KMS-11 (cell line): ENCODE results near the gene PPFIA1.

Experiments used
- H2AFZ ChIP-seq: fragments of 200-600 bp; sonication (generic); 2 replicates; pipeline ENCODE4 v1.6.1; 2016; ENCODE audit warnings: antibody characterized with exemption, mixed run types, low read depth
- H3K27ac ChIP-seq: fragments of 200-600 bp; sonication (generic); 2 replicates; pipeline ENCODE4 v1.6.1; 2016; ENCODE audit warnings: mild to moderate bottlenecking, mixed run types
- H3K27me3 ChIP-seq: fragments of 200-600 bp; sonication (generic); 2 replicates; pipeline ENCODE4 v1.6.1; 2017; ENCODE audit warnings: mild to moderate bottlenecking, low read depth, mixed run types, moderate library complexity; ENCODE audit not compliant: insufficient read depth
- H3K36me3 ChIP-seq: fragments of 200-600 bp; sonication (generic); 2 replicates; pipeline ENCODE4 v1.6.1; 2017; ENCODE audit warnings: mild to moderate bottlenecking, mixed run types; ENCODE audit not compliant: insufficient read depth
- H3K4me1 ChIP-seq: fragments of 200-600 bp; sonication (generic); 2 replicates; pipeline ENCODE4 v1.6.1; 2016; ENCODE audit warnings: mild to moderate bottlenecking, low read depth, mixed run types; ENCODE audit not compliant: poor library complexity, severe bottlenecking
- H3K4me2 ChIP-seq: fragments of 200-600 bp; sonication (generic); 2 replicates; pipeline ENCODE4 v1.7.0; 2016; ENCODE audit warnings: mild to moderate bottlenecking, mixed run types
- H3K4me3 ChIP-seq: fragments of 200-600 bp; sonication (generic); IDR thresholded peaks from 2 replicates; pipeline ENCODE4 v1.6.1; 2017; ENCODE audit warnings: low read depth, low read length, mixed read lengths; ENCODE audit not compliant: insufficient read depth
- H3K79me2 ChIP-seq: fragments of 200-600 bp; sonication (generic); 2 replicates; pipeline ENCODE4 v1.6.1; 2016; ENCODE audit warnings: low read depth, mixed run types; ENCODE audit not compliant: insufficient read depth
- H3K9ac ChIP-seq: fragments of 200-600 bp; sonication (generic); 2 replicates; pipeline ENCODE4 v1.6.1; 2016; ENCODE audit warnings: mild to moderate bottlenecking, mixed run types
- H4K20me1 ChIP-seq: fragments of 200-600 bp; sonication (generic); 2 replicates; pipeline ENCODE4 v1.6.1; 2016; ENCODE audit warnings: mild to moderate bottlenecking, mixed run types; ENCODE audit not compliant: insufficient read depth
- CTCF ChIP-seq: fragments of 200-600 bp; sonication (generic); conservative IDR thresholded peaks from 2 replicates; pipeline ENCODE4 v1.6.1; 2017; ENCODE audit warnings: low read depth, mild to moderate bottlenecking, antibody characterized with exemption, low read length, moderate library complexity, mixed read lengths

The PPFIA1 gene

GRCh38 chr11:70353900-70354568, 83.5 kb downstream of the PPFIA1 start:
- no peaks in the 10 kb centered on the region for H3K79me2 ChIP-seq

GRCh38 chr11:70354629-70355028, 84.1 kb downstream of the PPFIA1 start:
- TF ChIP-seq CTCF: no peak
- 0 out of 2 replicates have a peak, but pooled peaks cover 4% of the 10 kb centered on the region for H3K36me3 ChIP-seq

More at GRCh38 chr11:70353900-70354568, 83.5 kb downstream of the PPFIA1 start:
- no peak overlapping the region for H3K4me2 ChIP-seq
- no peaks in the 10 kb centered on the region for H3K27me3 ChIP-seq
- no peak overlapping the region for H2AFZ ChIP-seq
- no peaks in the 10 kb centered on the region for H3K4me1 ChIP-seq
- 0 out of 2 replicates have a peak, but pooled peaks cover 4% of the 10 kb centered on the region for H3K36me3 ChIP-seq
- no peak for TF ChIP-seq CTCF
- no peak overlapping the region for H3K9ac ChIP-seq
- H3K4me3 ChIP-seq: no peak overlapping the region
- H4K20me1 ChIP-seq: no peaks in the 10 kb centered on the region
- H3K27ac ChIP-seq: no peak overlapping the region

GRCh38 chr11:70358753-70359152, 88.3 kb downstream of the PPFIA1 start:
- no peak overlapping the region for H3K9ac ChIP-seq
- no peak overlapping the region for H3K27ac ChIP-seq
- H3K4me2 ChIP-seq: no peak overlapping the region
- no peaks in the 10 kb centered on the region for H3K4me1 ChIP-seq
- H3K36me3 ChIP-seq: 0 out of 2 replicates have a peak, but pooled peaks cover 4% of the 10 kb centered on the region
- no peaks in the 10 kb centered on the region for H3K27me3 ChIP-seq
- no peak overlapping the region for H2AFZ ChIP-seq
- no peaks in the 10 kb centered on the region for H4K20me1 ChIP-seq
- no peak for TF ChIP-seq CTCF
- no peak overlapping the region for H3K4me3 ChIP-seq
- no peaks in the 10 kb centered on the region for H3K79me2 ChIP-seq

More at GRCh38 chr11:70354629-70355028, 84.1 kb downstream of the PPFIA1 start:
- Histone ChIP-seq H2AFZ (no peak overlapping the region), H3K27ac (no peak overlapping the region), H4K20me1 (no peaks in the 10 kb centered on the region), H3K9ac (no peak overlapping the region), H3K4me2 (no peak overlapping the region), H3K4me1 (no peaks in the 10 kb centered on the region), H3K79me2 (no peaks in the 10 kb centered on the region), H3K4me3 (no peak overlapping the region), H3K27me3 (no peaks in the 10 kb centered on the region)

GRCh38 chr11:70359451-70360205, 89.1 kb downstream of the PPFIA1 start:
- Histone ChIP-seq H3K4me1 (no peaks in the 10 kb centered on the region), H3K9ac (no peak overlapping the region), H3K79me2 (no peaks in the 10 kb centered on the region), H3K27ac (no peak overlapping the region), H4K20me1 (no peaks in the 10 kb centered on the region), H2AFZ (no peak overlapping the region), H3K36me3 (0 out of 2 replicates have a peak, but pooled peaks cover 4% of the 10 kb centered on the region), H3K27me3 (no peaks in the 10 kb centered on the region), H3K4me2 (no peak overlapping the region), H3K4me3 (no peak overlapping the region)
- no peak for TF ChIP-seq CTCF
